Liver (tissue), 3 donors: ENCODE measurements around the gene CYP24A1.

Source experiments
- EGR1 ChIP-seq, 2 donors: IDR thresholded peaks; 2 replicates each; pipeline ENCODE4 v1.6.1; 2016 to 2018; ENCODE audit warnings: antibody characterized with exemption in 2 of 2, low read depth in 2 of 2
- HNF4A ChIP-seq, 2 donors: conservative IDR thresholded peaks; 2 replicates each; pipeline ENCODE4 v1.6.1; 2016; ENCODE audit warnings: antibody characterized with exemption in 2 of 2, mild to moderate bottlenecking in 2 of 2
- YY1 ChIP-seq: IDR thresholded peaks from 2 replicates; pipeline ENCODE4 v1.6.1; 2016; ENCODE audit warnings: antibody characterized with exemption, mild to moderate bottlenecking
- TF ChIP-seq, protein P1 (sequence below): fragments of 150-350 bp; IDR thresholded peaks from 2 replicates; pipeline ENCODE4 v1.5.1; 2017; ENCODE audit warnings: improper control_type of control experiment, low read depth, low read length; ENCODE audit not compliant: missing input control
- TF ChIP-seq, protein P2 (sequence below): IDR thresholded peaks from 2 replicates; pipeline ENCODE4 v1.6.1; 2016; ENCODE audit warnings: antibody characterized with exemption, mild to moderate bottlenecking
- donor health status: healthy.
- donor health status: healthy.

DNA sequence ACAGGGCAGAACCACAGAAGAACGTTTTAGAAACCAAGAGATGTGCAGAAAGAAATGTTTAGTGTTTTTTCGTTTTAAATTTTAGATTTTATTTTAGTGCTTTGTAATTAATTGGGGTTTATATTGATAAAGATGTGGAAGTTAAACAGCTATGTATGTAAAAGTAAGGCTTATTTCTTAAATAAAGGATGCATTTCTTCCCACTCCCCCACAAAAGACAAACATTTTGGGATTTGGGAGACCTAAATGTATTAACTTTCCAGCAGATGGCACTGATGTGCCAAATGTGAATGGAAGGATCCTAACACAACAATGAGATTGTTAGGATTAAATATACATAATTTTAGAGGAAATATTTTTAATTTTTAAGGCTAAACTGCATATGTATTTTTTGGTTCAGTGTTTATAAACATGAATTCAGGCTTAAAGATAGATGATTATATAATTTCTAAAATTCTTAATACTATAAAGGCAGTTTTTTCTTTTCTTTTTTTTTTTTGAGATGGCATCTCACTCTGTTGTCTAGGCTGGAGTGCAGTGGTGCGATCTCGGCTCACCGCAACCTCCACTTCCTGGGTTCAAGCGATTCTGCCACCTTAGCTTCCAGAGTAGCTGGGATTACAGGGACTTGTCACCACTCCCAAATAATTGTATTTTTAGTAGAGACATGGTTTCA lies 46.1 kb upstream of the CYP24A1 start:
- no peak for TF ChIP-seq EGR1 (IDR thresholded peaks at IDR 0.05; ENCODE audit: low read depth in 2 of 2)
- TF ChIP-seq, protein P1, sequence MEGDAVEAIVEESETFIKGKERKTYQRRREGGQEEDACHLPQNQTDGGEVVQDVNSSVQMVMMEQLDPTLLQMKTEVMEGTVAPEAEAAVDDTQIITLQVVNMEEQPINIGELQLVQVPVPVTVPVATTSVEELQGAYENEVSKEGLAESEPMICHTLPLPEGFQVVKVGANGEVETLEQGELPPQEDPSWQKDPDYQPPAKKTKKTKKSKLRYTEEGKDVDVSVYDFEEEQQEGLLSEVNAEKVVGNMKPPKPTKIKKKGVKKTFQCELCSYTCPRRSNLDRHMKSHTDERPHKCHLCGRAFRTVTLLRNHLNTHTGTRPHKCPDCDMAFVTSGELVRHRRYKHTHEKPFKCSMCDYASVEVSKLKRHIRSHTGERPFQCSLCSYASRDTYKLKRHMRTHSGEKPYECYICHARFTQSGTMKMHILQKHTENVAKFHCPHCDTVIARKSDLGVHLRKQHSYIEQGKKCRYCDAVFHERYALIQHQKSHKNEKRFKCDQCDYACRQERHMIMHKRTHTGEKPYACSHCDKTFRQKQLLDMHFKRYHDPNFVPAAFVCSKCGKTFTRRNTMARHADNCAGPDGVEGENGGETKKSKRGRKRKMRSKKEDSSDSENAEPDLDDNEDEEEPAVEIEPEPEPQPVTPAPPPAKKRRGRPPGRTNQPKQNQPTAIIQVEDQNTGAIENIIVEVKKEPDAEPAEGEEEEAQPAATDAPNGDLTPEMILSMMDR: peak; percentile 49
- TF ChIP-seq, protein P2, sequence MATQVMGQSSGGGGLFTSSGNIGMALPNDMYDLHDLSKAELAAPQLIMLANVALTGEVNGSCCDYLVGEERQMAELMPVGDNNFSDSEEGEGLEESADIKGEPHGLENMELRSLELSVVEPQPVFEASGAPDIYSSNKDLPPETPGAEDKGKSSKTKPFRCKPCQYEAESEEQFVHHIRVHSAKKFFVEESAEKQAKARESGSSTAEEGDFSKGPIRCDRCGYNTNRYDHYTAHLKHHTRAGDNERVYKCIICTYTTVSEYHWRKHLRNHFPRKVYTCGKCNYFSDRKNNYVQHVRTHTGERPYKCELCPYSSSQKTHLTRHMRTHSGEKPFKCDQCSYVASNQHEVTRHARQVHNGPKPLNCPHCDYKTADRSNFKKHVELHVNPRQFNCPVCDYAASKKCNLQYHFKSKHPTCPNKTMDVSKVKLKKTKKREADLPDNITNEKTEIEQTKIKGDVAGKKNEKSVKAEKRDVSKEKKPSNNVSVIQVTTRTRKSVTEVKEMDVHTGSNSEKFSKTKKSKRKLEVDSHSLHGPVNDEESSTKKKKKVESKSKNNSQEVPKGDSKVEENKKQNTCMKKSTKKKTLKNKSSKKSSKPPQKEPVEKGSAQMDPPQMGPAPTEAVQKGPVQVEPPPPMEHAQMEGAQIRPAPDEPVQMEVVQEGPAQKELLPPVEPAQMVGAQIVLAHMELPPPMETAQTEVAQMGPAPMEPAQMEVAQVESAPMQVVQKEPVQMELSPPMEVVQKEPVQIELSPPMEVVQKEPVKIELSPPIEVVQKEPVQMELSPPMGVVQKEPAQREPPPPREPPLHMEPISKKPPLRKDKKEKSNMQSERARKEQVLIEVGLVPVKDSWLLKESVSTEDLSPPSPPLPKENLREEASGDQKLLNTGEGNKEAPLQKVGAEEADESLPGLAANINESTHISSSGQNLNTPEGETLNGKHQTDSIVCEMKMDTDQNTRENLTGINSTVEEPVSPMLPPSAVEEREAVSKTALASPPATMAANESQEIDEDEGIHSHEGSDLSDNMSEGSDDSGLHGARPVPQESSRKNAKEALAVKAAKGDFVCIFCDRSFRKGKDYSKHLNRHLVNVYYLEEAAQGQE: no peak
- no peak for TF ChIP-seq HNF4A (conservative IDR thresholded peaks at IDR 0.05)
- TF ChIP-seq YY1: no peak
